SHP77 treated with DMSO at 0.1 percent for 48 hours (cell line): Measurements from ENCODE around the gene GPR135.

ENCODE experiments used
- DNase-seq: peaks from one replicate; lab custom pipeline; 2025; lab: John Stamatoyannopoulos, UW

Gene GPR135

DNA sequence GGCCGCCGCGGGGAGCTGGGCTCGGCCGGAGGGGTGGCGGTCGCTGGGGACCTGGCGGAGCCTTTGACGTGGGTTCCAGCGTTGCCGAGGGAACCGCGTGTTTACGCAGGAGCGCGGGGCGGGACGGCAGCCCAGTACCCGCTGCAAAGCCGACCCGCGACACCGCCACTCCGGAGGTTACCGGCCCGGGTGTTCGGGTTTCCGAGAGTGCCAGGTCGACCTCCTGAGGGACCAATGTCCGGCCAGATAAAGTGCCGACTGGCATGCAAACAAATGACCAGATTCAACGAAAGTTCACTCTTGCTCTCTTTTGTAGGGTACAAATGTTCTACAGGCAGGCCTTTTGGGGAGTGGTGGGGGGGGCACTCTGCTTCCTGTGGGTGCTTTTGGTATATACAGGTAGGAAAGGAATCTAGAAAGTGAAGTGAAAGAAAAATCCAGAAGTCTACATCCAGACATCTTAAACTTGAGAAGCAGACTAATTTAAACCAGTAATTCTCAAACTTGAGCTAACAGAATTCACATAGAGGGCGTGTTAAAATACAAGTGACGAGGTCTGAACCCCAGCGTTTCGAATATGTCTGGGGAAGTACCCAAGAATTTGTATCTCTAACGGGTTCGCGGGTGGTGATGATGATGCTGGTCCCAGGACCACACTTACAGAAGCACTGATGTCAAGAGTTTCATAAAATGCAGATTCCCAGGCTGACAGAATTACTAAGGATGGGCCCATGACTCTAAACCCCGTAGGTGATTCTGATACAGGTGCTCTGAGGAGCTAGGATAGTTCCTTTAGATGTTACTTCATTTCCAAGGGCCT, at the start of gene GPR135:
Gene GPR135 (minus strand): TSS at position 65 of the 820 bp plus-strand sequence. CDS start 154 bp downstream, outside the sequence.
- DNase-seq = no peak

DNA sequence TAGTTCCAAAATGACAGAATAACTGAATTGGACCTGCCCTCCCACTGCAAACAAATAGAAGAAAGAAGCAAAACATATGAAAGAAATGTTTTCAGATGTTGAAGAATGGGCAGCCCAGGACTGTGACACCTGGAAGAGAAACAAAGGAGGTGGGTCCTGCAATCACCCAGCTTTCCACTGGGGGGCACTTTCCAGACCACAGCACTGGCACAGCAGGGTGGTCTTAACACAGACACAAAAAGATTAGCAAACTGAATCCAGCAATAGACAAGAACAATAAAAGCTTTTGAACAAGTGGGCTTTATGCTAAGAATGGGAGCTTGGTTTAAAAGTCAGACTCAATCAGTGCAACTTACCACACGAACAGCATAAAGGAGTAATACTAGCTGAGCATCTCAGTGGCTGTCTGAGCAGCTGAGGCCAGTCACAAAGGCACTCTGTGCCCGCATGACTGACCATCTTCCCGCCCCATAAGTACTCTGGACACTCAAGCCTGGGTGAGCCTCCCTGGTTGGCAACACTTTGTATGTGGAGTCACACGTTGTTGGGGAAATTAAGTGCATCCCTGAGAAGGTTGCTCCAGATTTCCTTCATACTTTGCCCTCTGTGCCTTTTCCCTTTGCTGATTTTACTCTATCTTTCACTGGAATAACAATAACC, 46.9 kb upstream of the GPR135 start:
- peak; percentile 25 for DNase-seq

- no peak for DNase-seq
These were observed 45.8 kb upstream of the GPR135 start for GRCh38 chr14:59510966-59511365.

GRCh38 chr14:59510001-59510400, 44.8 kb upstream of the GPR135 start:
- DNase-seq = no peak

- no peak for DNase-seq
These were observed 43.9 kb upstream of the GPR135 start for GRCh38 chr14:59509101-59509500.

GRCh38 chr14:59507752-59508103, 42.5 kb upstream of the GPR135 start:
- DNase-seq = no peak

DNA sequence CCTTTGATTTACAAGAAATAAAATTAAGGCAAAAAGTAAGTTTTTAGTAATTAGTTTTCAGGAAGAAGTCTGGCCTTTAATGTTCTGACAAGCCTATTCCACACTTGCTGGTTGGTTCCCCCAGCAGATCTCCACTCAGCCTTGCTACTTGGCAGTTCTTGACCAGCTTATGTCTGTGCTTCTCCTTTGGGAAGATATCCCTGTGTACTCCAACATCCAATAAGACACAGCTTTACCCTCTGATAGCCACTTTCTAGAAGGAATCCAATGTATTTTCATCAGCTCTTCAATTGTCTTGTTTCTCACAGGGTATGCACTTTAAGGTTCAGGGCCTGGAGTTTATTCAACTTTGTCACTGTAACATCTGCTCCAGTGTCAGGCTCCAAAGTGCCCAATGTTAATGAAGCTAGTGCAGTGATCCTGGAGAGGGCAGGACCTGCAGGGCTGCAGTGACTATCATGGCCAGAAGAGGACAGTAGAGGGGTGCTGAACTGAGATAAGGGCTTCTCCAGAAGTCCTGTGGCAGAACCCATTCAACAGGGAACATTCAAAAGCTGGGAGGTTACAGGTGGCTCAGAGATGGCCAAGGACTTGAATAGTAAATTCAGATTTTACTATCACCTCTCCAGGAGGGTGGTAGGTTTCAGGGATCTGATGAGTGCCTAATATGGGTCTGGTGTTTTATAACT, 42.0 kb upstream of the GPR135 start:
- DNase-seq = peak; percentile 52

- DNase-seq = no peak
These were observed 38.1 kb upstream of the GPR135 start for GRCh38 chr14:59503256-59503655.

DNA sequence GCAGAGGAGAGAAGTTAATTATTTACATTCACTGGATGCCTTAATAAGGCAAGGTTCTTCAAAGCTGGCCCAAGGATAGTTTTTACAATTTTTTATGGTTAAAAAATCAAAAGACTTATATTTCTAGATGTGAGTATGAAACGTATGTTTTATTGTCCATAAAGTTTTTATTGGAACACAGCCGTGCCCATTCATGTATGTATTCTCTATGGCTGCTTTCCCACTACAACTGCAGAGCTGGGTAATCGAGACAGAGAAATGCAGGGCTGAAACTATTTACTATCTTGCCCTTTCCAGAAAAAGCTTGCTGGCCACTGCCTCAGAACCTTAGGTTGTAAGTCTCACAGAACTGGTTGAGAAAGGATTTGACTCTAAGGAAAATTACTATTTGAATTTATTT, 35.6 kb upstream of the GPR135 start:
- no peak for DNase-seq

GRCh38 chr14:59492384-59492783, 27.2 kb upstream of the GPR135 start:
- no peak for DNase-seq

DNA sequence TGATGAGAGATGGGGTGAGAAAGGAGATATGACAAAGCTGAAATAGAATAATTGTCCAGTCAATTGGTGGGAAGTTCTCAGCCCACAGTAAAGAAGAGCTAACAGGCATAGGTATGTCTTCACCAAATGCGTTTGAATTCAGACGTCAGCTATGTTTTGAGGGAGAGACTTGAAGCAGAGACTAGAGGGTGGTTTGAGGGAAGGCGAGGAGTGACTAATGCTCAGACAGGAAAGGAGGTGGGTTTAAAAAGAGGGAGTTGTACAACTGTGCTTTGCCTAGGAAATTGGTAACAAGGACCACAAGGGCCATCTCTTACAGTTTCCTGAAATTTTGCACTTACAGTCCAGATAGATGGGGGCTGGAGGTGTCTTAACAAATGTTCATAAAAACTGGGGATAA, 25.6 kb upstream of the GPR135 start:
- DNase-seq = no peak

DNA sequence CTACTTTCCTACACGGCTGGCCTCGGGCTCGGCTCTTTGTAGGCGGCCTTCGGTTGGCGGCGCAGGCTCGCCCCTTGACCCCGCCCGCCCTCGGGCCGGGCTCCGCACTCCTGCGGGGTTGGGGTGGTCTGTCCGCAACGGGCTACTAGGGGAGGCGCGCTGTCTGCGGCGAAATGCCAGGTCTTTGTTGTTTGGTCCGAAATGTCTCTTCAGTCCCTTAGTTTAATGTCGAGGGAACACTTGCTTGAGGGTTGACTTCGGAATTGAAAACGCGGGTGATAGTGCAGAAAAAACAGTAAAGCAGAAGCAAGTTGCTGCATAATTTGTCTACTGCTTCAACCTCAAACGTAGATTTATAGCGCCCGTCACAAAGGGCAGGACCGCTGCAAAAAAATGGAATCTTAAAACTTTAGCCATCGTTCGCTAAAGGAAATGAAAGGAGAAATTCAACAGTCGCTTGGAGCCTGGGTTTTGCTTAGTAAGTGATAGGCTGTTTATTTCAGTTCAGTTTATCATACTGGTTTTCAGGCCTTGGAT, 19.5 kb upstream of the GPR135 start:
- no peak for DNase-seq

DNA sequence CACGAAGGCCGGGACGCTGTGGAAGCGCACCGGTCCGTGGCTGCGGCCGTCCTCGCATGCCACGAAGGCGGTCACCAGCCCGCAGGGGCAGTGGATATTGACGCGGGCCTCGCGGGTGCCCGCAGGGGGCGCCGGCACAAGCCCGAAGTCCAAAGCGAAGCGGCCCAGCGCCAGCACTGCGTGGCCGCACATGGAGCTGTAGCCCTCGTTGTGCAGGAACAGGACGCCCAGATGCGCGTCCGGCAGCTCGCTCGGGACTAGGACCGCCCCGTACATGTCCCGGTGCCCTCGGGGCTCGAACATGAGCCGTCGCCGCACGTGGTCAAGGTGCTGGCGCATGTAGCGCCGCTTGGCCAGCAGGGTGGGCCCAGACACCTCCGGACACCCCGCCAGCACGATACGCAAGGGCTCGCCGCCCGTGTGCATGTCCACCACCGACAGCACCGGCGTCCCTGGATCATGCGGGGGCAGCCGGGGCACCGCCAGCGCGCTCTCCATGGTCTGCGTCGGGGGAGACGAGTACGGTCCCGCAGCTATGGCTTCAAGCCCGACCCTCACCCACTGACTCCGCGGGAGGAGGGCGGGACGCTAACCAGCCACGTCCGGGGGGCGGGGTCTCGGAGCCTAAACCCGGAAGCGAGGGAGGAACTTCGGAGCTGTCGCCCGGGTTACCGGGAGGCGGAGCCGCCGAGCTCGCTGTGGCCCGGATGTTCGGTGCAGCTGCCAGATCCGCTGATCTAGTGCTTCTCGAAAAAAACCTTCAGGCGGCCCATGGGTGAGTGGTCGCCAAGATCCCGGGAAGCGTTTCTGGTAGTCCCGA, 18.8 kb upstream of the GPR135 start, which contains the start of the genes JKAMP and L3HYPDH:
Gene JKAMP (plus strand): TSS at position 699 of the 820 bp plus-strand sequence. CDS start 73 bp downstream, at position 772.
Gene L3HYPDH (minus strand): TSS at position 590 of the 820 bp plus-strand sequence. CDS start 92 bp downstream, at position 498.
- peak; percentile 80 for DNase-seq

DNA sequence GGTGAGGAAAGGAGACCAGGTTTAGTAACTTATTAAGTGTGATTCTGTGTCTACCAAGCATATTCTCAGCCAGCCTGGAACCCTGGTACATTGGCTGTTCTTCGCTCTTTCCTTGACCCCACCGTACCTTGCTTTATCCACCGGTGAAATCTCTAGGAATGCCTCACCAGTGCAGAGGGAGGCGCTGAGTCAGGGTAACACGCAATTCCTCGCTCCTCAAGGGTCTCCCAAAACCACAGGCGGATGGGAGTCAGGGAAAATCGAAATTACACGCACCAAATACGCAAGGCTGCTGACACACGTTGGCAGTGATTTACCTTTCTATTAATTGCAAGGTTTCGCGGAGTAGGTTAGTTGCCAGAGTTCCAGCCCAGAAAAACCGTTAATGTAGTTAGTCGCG, 18.2 kb upstream of the GPR135 start:
- no peak for DNase-seq

DNA sequence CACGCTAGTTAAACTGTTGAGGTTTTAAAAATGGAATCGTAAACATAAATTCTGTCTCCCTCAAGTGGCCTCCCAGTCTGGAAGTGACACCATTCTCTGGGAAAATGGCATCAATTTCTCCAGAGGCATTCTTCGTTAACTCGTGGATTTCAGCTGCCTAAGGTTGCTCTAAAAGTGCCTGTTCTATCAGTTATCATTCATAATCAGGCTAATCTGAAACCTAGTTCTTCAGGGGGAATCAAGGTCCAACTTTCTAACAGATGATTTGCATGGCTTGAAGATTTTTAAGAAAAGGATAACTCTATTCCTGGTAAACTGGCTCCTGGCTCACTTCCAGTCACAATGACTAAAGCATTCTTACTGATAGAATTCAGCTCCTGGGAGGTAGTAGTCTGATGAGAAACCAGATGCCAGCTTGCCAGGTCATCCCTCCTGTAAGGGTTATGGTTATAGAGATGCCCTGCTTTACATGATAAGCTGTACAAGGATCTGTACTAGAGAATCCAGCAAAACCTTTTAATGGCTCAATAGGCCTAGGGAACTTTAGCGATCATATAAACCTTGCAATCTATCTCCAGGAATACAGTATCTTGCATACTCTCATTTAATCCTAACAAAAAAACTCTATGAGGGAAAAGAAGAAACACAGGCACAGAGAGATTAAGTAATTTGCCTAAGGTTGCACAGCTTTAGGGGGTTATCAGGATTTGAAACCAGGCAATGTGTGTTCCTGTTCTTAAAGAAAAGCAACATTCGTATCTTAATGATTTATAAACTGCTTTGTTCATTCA, 17.6 kb upstream of the GPR135 start:
- DNase-seq = no peak

DNA sequence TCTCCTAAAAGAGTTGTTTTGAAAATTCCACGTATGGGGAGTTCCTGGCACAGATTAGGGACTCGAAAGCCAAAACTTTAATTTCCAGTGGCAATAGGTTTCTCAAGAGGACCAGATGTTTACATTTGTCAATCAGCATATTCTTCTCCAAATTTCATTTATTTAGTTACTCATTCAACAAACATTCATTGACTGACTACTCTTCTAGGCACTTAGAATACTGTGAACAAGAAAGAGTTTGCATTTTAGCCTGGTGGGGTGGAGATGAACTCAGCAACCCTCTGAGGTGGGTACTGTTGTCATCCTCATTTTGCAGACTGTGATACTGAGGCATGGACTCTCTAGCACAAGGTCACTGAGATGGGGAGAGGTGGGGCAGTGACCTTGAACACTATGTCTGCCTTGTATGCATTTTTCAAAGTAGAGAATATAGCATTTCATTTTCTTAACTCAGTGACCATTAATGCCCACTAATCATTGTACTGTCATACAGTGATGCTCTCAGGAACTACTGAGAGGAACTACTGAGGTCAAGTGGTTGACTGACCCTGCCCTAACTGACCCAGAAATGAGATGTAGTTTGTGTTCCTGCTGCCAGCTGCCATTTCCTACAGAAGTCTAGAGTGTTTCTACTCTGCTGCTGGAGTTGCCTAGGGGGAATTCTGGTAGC, 16.8 kb upstream of the GPR135 start:
- no peak for DNase-seq

DNA sequence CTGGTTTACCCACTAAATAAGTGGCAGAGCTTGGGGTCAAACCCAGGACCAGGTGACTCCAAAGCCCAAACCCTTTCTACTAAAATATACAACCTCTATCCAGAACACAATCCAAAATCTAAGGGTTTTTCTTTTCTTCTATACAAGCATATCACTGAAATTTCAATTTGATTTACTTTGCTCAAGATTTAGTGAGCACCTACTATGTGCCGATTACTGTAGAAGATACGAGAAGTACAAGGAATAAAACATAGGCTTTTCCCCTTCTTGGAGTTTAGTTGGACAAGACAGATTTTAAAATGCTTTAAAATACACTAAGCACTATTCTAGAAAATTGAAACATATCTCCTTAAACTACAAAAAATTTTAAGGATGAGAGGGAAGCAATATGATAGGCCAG, 16.2 kb upstream of the GPR135 start:
- DNase-seq = no peak

DNA sequence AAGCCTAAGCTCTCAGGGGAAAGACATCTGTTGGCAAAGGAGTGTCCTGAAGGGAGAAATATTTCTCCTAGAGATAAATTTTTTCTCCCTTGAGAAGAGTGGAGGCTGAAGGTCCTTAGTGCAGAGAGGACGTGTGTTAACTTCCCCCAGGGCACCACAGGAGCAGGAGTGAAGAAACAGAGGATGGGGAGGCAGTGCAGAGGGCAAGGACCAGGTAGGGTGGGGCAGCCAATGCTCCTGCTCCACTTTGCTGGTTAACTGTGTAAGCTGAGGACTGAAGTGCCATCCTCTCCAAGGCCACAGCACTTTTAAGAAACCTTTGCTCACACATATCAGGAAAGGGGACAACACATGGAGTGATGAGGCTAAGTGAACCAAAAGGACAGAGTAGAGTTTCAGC, 15.0 kb upstream of the GPR135 start:
- no peak for DNase-seq

DNA sequence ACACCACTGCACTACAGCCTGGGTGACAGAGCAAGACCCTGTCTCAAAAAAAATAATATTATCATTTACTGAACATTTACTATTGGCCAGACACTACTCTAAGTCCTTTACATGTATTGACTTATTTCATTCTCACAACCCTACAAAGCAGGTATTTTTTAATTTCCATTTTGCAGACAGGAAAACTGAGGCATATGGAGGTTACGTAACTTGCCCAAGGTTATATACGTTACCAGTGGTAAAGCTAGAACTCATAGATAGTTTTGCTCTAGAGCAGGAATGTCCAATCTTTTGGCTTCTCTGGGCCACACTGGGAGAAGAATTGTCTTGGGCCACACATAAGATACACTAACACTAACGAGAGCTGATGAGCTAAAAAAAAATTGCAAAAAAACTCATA, 13.4 kb upstream of the GPR135 start:
- DNase-seq = no peak

- no peak for DNase-seq
These were observed 10.5 kb upstream of the GPR135 start for GRCh38 chr14:59475709-59476108.
